Astrocyte of the spinal cord (primary cell): ENCODE results near the gene ZNRF4.
"Not testable (repeated sequence)": the region's sequence is repeated elsewhere in the genome, so short reads cannot be mapped to it uniquely, and the experiment has no call there.

Source experiments
- DNase-seq: peaks from one replicate; pipeline ENCODE4 v3.0.0; 2011; ENCODE audit warnings: low read depth, low spot score
- H3K4me3 ChIP-seq: 2 replicates; pipeline ENCODE4 v1.5.1; 2011; ENCODE audit warnings: low read depth, mild to moderate bottlenecking, low read length, moderate library complexity
- CTCF ChIP-seq: IDR thresholded peaks from 2 replicates; pipeline ENCODE4 v1.5.1; 2012; ENCODE audit warnings: low read depth, mild to moderate bottlenecking, low read length, inconsistent platforms
- in situ Hi-C: cut with HindIII; loops from 2 replicates; pipeline ENCODE4 v1.10.0; 2017; ENCODE audit warnings: low sequenced_read_pairs

The ZNRF4 gene

GRCh38 chr19:5434351-5434917, 20.8 kb upstream of the ZNRF4 start:
- peak; percentile 11 for DNase-seq
- no peak for TF ChIP-seq CTCF
- in situ Hi-C loops = no loop called here
- H3K4me3 ChIP-seq = no peak overlapping the region

GRCh38 chr19:5434970-5435641, 20.1 kb upstream of the ZNRF4 start:
- no peak overlapping the region for H3K4me3 ChIP-seq
- in situ Hi-C loops = no loop called here
- TF ChIP-seq CTCF = no peak
- DNase-seq = peak; percentile 88

DNA sequence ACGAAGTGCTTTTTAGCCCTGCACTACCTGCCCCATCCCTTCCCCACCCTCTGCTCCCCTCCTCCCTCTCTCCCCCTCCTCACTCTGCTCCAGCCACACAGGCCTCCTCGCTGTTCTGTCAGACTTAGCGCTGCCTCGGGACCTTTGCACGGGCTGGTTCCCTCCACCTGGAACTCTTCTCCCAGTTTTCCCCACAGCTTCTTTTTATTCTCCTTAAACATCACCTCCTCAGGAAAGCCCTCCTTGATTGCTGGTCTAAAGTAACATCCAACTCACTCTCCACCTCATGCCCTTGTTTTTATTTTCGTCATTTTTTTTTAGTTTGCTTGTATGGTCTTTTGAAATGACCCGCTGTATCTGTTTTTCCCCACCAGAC, 19.6 kb upstream of the ZNRF4 start:
- in situ Hi-C loops = no loop called here
- no peak overlapping the region for H3K4me3 ChIP-seq
- TF ChIP-seq CTCF = no peak
- DNase-seq = no peak

GRCh38 chr19:5436106-5436947, 18.9 kb upstream of the ZNRF4 start:
- DNase-seq = peak; percentile 55
- H3K4me3 ChIP-seq = peak overlapping the region; percentile 31

DNA sequence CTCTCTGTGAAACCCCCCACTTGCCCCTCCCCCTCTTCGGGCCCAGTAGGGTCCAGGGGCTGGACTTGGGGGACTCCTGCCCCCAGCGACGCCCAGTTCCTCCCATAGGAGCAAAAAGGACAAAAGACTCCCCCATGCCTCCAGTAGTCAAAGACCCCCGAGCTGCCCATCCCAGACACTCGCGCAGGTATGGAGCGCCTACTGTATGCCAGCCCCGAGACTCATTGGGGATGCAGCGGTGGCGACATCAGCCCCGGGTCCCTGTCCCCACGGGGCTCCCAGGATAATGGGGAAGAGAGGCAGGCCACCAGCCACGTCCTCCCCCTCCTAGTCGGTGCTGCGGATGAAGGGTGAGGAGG, 18.3 kb upstream of the ZNRF4 start:
- no peak for TF ChIP-seq CTCF
- DNase-seq = no peak
- H3K4me3 ChIP-seq = peak overlapping the region; percentile 31
- in situ Hi-C loops = no loop called here

More at GRCh38 chr19:5436106-5436947, 18.9 kb upstream of the ZNRF4 start:
- in situ Hi-C loops = no loop called here
- no peak for TF ChIP-seq CTCF

DNA sequence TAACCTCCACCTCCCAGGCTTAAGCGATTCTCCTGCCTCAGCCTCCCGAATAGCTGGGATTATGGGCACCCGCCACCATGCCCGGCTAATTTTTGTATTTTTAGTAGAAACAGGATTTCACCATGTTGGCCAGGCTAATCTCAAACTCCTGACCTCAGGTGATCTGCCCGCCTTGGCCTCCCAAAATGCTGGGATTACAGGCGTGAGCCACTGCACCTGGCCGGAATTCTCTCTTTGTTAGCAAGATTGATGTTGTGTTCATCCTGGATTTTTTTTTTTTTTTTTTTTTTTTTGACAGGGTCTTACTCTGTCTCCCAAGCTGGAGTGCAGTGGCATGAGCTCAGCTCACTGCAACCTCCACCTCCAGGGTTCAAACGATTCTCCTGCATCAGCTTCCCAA, 16.5 kb upstream of the ZNRF4 start:
- DNase-seq, H3K4me3 ChIP-seq, in situ Hi-C loops: not testable (repeated sequence)

DNA sequence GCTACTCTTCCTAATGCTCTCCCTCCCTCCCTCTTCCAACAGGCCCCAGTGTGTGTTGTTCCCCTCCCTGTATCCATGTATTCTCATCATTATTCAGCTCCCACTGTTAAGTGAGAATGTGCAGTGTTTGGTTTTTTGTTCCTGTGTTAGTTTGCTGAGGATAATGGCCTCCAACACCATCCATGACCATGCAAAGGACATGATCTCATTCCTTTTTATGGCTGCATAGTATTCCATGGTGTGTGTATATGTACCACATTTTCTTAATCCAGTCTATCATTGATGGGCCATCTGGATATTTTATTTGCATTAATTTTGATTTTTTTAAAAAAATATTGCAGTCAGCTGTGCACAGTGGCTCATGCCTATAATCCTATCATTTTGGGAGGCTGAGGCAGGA, 15.8 kb upstream of the ZNRF4 start:
- no peak overlapping the region for H3K4me3 ChIP-seq
- no peak for TF ChIP-seq CTCF
- no peak for DNase-seq
- in situ Hi-C loops = no loop called here
